Neural cell (in vitro differentiated cells): ENCODE results near the gene PDK4. TPM values are rescaled to one million over a fixed set of nuclear protein-coding genes. Genes with fewer than 3 reads are reported as not detected.

Experiments
- H2AFZ ChIP-seq: fragments of 200-600, 300-800 bp; sonication (generic), shearing (Covaris generic); 2 replicates; pipeline ENCODE4 v1.6.0; 2014; ENCODE audit warnings: low read depth, mild to moderate bottlenecking, antibody characterized with exemption, low read length, moderate library complexity
- H3F3A ChIP-seq: fragments of 200-600 bp; shearing (Covaris generic); 2 replicates; pipeline ENCODE4 v1.6.1; 2016; ENCODE audit warnings: mild to moderate bottlenecking, moderate library complexity, mixed read lengths, antibody characterized with exemption, low read length; ENCODE audit not compliant: insufficient read depth, poor library complexity, severe bottlenecking
- H3K27ac ChIP-seq: fragments of 200-600, 300-800 bp; sonication (generic), shearing (Covaris generic); 2 replicates; pipeline ENCODE4 v1.5.1; 2014; ENCODE audit warnings: mild to moderate bottlenecking, low read length, moderate library complexity
- H3K27me3 ChIP-seq: fragments of 300-800, 200-600 bp; sonication (generic), shearing (Covaris generic); 2 replicates; pipeline ENCODE4 v1.6.0; 2014; ENCODE audit warnings: mild to moderate bottlenecking, low read depth, low read length, moderate library complexity; ENCODE audit not compliant: insufficient read depth
- H3K36me3 ChIP-seq: fragments of 300-800, 200-600 bp; sonication (generic), shearing (Covaris generic); 2 replicates; pipeline ENCODE4 v1.5.1; 2014; ENCODE audit warnings: mild to moderate bottlenecking, antibody characterized with exemption, low read length, moderate library complexity; ENCODE audit not compliant: insufficient read depth
- H3K4me2 ChIP-seq: fragments of 300-800, 200-600 bp; sonication (generic), shearing (Covaris generic); 2 replicates; pipeline ENCODE4 v1.6.0; 2014; ENCODE audit warnings: mild to moderate bottlenecking, low read length
- H3K4me3 ChIP-seq: fragments of 300-800, 200-600 bp; sonication (generic), shearing (Covaris generic); 2 replicates; pipeline ENCODE4 v1.5.1; 2014; ENCODE audit warnings: mild to moderate bottlenecking, low read length, moderate library complexity
- H3K79me2 ChIP-seq: fragments of 200-600 bp; shearing (Covaris generic); replicated peaks from 2 replicates; pipeline ENCODE4 v1.6.0; 2014; ENCODE audit warnings: mild to moderate bottlenecking, low read length, moderate library complexity; ENCODE audit not compliant: insufficient read depth
- H3K9ac ChIP-seq: fragments of 300-800, 200-600 bp; sonication (generic), shearing (Covaris generic); 2 replicates; pipeline ENCODE4 v1.6.1; 2016; ENCODE audit warnings: mild to moderate bottlenecking, low read length, mixed read lengths
- H3K9me2 ChIP-seq: fragments of 200-600 bp; shearing (Covaris generic); 2 replicates; pipeline ENCODE4 v1.6.1; 2016; ENCODE audit warnings: mild to moderate bottlenecking, low read length, mixed read lengths; ENCODE audit not compliant: insufficient read depth
- H3K9me3 ChIP-seq: fragments of 200-600, 300-800 bp; sonication (generic), shearing (Covaris generic); 2 replicates; pipeline ENCODE4 v1.6.1; 2016; ENCODE audit warnings: mild to moderate bottlenecking, mixed run types, low read length, moderate library complexity, mixed read lengths
- H4K20me1 ChIP-seq: fragments of 200-600 bp; shearing (Covaris generic); 2 replicates; pipeline ENCODE4 v1.6.1; 2016; ENCODE audit warnings: mild to moderate bottlenecking, mixed run types; ENCODE audit not compliant: insufficient read depth
- EP300 ChIP-seq: fragments of 450-650 bp; conservative IDR thresholded peaks from 2 replicates; pipeline ENCODE4 v1.6.1; 2014; ENCODE audit warnings: antibody characterized with exemption, mild to moderate bottlenecking, moderate library complexity; ENCODE audit not compliant: poor library complexity, severe bottlenecking
- EZH2 ChIP-seq: fragments of 200-600, 300-800 bp; shearing (Covaris generic), sonication (generic); IDR thresholded peaks from 2 replicates; pipeline ENCODE4 v1.6.1; 2014; ENCODE audit warnings: antibody characterized with exemption, low read length, borderline replicate concordance, mild to moderate bottlenecking; ENCODE audit not compliant: insufficient read depth, poor library complexity, severe bottlenecking
- MXI1 ChIP-seq: fragments of 450-650 bp; conservative IDR thresholded peaks from 2 replicates; pipeline ENCODE4 v1.6.1; 2014; ENCODE audit warnings: antibody characterized with exemption, mild to moderate bottlenecking; ENCODE audit not compliant: poor library complexity, severe bottlenecking
- POLR2AphosphoS5 ChIP-seq: IDR thresholded peaks from 2 replicates; pipeline ENCODE4 v1.6.1; 2012
- RAD21 ChIP-seq: fragments of 450-650 bp; conservative IDR thresholded peaks from 2 replicates; pipeline ENCODE4 v1.6.1; 2014; ENCODE audit warnings: antibody characterized with exemption, mild to moderate bottlenecking, moderate library complexity
- SMC3 ChIP-seq: fragments of 450-650 bp; conservative IDR thresholded peaks from 2 replicates; pipeline ENCODE4 v1.6.1; 2014; ENCODE audit warnings: antibody characterized with exemption, mild to moderate bottlenecking, moderate library complexity; ENCODE audit not compliant: poor library complexity
- TAF1 ChIP-seq: IDR thresholded peaks from 2 replicates; pipeline ENCODE4 v1.6.1; 2012; ENCODE audit warnings: low read depth
- polyA plus RNA-seq: library from polyadenylated mRNA; depleted of rRNA; stranded (reverse); fragments of >200 nt; gene quantifications from 2 replicates; pipeline ENCODE4 v1.2.3, GENCODE V29; 2014
- TF ChIP-seq, protein P1 (sequence below): fragments of 450-650 bp; IDR thresholded peaks from 2 replicates; pipeline ENCODE4 v1.5.1; 2014; ENCODE audit warnings: antibody characterized with exemption, mild to moderate bottlenecking, moderate library complexity; ENCODE audit not compliant: poor library complexity, severe bottlenecking
- TF ChIP-seq, protein P2 (sequence below): IDR thresholded peaks from 2 replicates; pipeline ENCODE4 v1.6.1; 2012; ENCODE audit warnings: borderline replicate concordance

Gene PDK4
- polyA plus RNA-seq, 1 donor from 2014 or later = not detected

DNA sequence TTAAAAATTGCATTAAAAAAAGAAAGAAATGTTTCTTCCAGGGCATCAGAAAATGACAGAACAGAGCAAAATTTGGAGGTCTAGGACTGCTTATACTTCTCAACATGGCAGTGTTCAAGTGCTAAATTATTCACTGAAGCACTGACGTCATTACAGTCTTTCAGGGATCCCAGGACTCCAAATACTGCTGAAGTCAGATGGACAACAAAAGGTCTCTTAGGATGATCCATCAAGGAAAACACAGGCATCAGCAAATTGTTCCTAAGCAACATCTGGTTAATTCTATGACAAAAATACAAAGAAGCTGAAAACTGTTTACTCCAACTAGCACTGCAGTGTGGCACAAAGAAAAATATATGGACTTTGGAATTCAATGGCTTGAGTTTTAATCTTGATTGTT, 52.1 kb downstream of the PDK4 start:
- H3K9me2 ChIP-seq = no peaks in the 10 kb centered on the region
- H3K79me2 ChIP-seq = no peaks in the 10 kb centered on the region
- H3K27me3 ChIP-seq = no peaks in the 10 kb centered on the region
- no peaks in the 10 kb centered on the region for H3K36me3 ChIP-seq
- no peaks in the 10 kb centered on the region for H4K20me1 ChIP-seq
- TF ChIP-seq, protein P1, sequence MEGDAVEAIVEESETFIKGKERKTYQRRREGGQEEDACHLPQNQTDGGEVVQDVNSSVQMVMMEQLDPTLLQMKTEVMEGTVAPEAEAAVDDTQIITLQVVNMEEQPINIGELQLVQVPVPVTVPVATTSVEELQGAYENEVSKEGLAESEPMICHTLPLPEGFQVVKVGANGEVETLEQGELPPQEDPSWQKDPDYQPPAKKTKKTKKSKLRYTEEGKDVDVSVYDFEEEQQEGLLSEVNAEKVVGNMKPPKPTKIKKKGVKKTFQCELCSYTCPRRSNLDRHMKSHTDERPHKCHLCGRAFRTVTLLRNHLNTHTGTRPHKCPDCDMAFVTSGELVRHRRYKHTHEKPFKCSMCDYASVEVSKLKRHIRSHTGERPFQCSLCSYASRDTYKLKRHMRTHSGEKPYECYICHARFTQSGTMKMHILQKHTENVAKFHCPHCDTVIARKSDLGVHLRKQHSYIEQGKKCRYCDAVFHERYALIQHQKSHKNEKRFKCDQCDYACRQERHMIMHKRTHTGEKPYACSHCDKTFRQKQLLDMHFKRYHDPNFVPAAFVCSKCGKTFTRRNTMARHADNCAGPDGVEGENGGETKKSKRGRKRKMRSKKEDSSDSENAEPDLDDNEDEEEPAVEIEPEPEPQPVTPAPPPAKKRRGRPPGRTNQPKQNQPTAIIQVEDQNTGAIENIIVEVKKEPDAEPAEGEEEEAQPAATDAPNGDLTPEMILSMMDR = no peak
- TF ChIP-seq POLR2AphosphoS5 (no peak), EP300 (no peak), MXI1 (no peak), EZH2 (no peak), RAD21 (no peak), SMC3 (no peak), TAF1 (no peak)
- TF ChIP-seq, protein P2, sequence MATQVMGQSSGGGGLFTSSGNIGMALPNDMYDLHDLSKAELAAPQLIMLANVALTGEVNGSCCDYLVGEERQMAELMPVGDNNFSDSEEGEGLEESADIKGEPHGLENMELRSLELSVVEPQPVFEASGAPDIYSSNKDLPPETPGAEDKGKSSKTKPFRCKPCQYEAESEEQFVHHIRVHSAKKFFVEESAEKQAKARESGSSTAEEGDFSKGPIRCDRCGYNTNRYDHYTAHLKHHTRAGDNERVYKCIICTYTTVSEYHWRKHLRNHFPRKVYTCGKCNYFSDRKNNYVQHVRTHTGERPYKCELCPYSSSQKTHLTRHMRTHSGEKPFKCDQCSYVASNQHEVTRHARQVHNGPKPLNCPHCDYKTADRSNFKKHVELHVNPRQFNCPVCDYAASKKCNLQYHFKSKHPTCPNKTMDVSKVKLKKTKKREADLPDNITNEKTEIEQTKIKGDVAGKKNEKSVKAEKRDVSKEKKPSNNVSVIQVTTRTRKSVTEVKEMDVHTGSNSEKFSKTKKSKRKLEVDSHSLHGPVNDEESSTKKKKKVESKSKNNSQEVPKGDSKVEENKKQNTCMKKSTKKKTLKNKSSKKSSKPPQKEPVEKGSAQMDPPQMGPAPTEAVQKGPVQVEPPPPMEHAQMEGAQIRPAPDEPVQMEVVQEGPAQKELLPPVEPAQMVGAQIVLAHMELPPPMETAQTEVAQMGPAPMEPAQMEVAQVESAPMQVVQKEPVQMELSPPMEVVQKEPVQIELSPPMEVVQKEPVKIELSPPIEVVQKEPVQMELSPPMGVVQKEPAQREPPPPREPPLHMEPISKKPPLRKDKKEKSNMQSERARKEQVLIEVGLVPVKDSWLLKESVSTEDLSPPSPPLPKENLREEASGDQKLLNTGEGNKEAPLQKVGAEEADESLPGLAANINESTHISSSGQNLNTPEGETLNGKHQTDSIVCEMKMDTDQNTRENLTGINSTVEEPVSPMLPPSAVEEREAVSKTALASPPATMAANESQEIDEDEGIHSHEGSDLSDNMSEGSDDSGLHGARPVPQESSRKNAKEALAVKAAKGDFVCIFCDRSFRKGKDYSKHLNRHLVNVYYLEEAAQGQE = no peak
- H3K4me2 ChIP-seq = no peak overlapping the region
- no peak overlapping the region for H2AFZ ChIP-seq
- no peak overlapping the region for H3K27ac ChIP-seq
- H3K9me3 ChIP-seq = no peaks in the 10 kb centered on the region
- no peak overlapping the region for H3K4me3 ChIP-seq
- H3K9ac ChIP-seq = no peak overlapping the region
- no peaks in the 10 kb centered on the region for H3F3A ChIP-seq

DNA sequence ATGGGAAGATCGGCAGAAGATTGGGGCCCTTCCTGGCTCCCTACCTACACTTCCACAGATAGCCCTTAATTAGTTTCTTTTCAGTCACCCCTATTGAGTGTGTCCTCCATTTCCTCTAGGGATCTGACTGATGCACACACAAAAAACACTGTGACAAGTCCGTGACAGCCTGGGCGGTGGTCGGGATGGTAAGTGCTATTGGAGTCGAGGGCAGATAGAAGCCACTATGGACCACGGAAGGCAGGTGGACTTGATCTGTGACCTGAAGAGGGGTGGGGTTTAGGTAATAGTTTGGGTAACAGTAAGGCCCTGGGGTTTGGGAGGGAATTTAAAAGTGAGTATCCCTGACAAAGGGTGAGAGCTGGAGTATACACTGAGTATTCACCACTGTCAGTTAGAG, 53.0 kb downstream of the PDK4 start:
- no peaks in the 10 kb centered on the region for H3K27me3 ChIP-seq
- H3F3A ChIP-seq = no peaks in the 10 kb centered on the region
- no peaks in the 10 kb centered on the region for H3K9me3 ChIP-seq
- no peaks in the 10 kb centered on the region for H4K20me1 ChIP-seq
- H3K9ac ChIP-seq = no peak overlapping the region
- H3K4me3 ChIP-seq = no peak overlapping the region
- H2AFZ ChIP-seq = no peak overlapping the region
- no peak overlapping the region for H3K4me2 ChIP-seq
- no peaks in the 10 kb centered on the region for H3K79me2 ChIP-seq
- H3K36me3 ChIP-seq = no peaks in the 10 kb centered on the region
- TF ChIP-seq POLR2AphosphoS5 (no peak), TAF1 (no peak), EZH2 (no peak), SMC3 (no peak), RAD21 (no peak), EP300 (no peak), MXI1 (no peak)
- TF ChIP-seq, protein P2 = no peak
- TF ChIP-seq, protein P1 = no peak
- no peaks in the 10 kb centered on the region for H3K9me2 ChIP-seq
- no peak overlapping the region for H3K27ac ChIP-seq
